ENCODE results near the gene MICU1.
A peak's percentile ranks its signal among the peaks of the same experiment; 100 is the strongest.
"Not testable (repeated sequence)": the region's sequence is repeated elsewhere in the genome, so short reads cannot be mapped to it uniquely, and the experiment has no call there.

The MICU1 gene

GRCh38 chr10:72329290-72330068 is 296.4 kb downstream of the MICU1 start:
- no peak for TF ChIP-seq CTCF (IDR thresholded peaks at IDR 0.05; ENCODE audit: control insufficient read depth, extremely low read depth, insufficient read depth)
- DNase-seq (ENCODE audit: low read depth), result no peak
- H3K4me3 ChIP-seq (ENCODE audit: low read depth, low read length), result no peak overlapping the region

DNA sequence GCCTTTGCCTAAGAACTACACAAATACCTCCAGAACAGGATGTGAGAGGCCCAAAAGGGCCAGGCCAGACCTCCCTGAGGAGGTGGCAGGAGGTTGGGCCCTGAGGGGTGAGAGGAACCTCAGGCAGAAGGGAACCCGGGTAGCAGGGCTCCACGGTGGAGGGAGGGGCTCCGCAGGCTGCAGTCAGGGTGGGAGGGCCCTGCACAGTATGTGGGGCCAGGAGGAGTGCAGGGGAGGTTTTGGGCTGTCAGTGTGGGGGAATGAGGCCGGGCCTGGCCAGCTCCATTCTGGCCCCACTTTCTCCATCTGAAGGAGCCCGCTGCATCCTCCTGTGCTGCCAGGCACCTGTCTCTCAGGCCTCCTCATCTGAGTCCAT is 297.1 kb downstream of the MICU1 start:
- no peak overlapping the region for H3K4me3 ChIP-seq (ENCODE audit: low read depth, low read length)
- no peak for DNase-seq (ENCODE audit: low read depth)
- TF ChIP-seq CTCF (IDR thresholded peaks at IDR 0.05; ENCODE audit: control insufficient read depth, extremely low read depth, insufficient read depth), result no peak

DNA sequence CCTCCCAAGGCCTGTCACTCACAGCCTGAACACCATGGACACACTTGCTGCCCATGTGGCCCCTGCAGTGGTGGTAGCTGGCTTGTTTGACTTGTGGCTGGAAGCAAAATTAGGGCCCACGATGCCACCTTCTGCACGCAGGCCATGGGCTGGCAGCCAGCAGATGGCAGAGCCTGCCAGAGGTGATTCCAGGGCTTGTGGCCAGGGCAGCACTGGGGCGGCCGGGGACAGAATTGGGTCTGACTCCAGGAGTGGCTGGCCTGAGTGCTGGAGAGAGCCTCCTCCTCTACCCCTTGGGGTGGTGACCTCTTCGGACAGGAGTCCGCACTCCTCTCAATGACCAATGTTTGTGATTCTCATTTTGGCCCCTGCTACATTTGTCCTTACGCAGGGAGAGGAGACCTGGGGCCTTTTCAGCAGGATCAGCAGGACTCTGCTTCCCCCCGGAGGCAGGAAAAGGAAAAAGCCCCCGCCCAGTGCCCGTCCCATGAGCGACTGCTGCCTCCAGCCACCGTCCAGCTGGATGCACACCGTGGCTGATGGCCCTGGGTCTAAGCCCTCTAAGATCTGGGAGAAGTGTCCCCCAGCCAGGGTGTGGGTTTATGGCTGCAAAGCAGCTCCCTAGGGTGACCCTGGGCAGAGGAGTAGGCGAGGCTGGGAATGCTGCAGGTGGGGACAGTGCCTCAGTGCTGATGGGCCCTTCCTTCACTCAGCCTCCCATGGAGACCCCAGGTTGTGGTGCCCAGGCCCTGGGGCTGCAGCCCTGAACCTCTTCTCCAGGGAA is 297.6 kb downstream of the MICU1 start:
- peak; percentile 40 for DNase-seq (ENCODE audit: low read depth)
- peak; percentile 63 for TF ChIP-seq CTCF (IDR thresholded peaks at IDR 0.05; ENCODE audit: control insufficient read depth, extremely low read depth, insufficient read depth)
- H3K4me3 ChIP-seq (ENCODE audit: low read depth, low read length), result no peak overlapping the region

DNA sequence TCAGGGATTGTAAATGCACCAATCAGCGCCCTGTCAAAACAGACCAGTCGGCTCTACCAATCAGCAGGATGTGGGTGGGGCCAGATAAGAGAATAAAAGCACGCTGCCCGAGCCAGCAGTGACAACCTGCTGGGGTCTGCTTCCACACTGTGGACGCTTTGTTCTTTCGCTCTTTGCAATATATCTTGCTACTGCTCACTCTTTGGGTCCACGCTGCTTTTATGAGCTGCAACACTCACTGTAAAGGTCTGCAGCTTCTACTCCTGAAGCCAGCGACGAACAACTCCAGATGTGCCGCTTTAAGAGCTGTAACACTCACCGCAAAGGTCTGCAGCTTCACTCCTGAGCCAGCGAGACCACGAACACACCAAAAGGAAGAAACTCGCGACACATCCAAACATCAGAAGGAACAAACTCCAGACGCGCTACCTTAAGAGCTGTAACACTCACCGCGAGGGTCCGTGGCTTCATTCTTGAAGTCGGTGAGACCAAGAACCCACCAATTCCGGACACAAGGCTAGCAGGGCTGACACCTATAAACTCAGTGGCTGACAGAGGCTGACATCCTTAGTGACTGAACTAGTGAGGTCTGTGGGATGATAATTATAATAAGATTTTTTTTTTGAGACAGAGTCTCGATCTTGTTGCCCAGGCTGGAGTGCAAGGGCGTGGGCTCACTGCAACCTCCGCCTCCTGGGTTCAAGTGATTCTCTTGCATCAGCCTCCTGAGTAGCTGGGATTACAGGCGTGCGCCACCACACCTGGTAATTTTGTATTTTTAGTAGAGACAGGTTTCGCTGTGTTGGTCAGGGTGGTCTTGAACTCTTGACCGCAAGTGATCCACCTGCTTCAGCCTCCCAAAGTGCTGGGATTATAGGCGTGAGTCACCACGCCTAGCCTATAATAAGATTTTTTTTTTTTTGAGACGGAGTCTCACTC is 298.9 kb downstream of the MICU1 start:
- not testable (repeated sequence) for DNase-seq (ENCODE audit: low read depth); H3K4me3 ChIP-seq (ENCODE audit: low read depth, low read length)

- H3K4me3 ChIP-seq (ENCODE audit: low read depth, low read length); DNase-seq (ENCODE audit: low read depth): not testable (repeated sequence)
Measured at GRCh38 chr10:72325243-72326175, 300.4 kb downstream of the MICU1 start.

GRCh38 chr10:72323771-72324191 is 302.1 kb downstream of the MICU1 start:
- no peak for DNase-seq (ENCODE audit: low read depth)
- no peak for TF ChIP-seq CTCF (IDR thresholded peaks at IDR 0.05; ENCODE audit: control insufficient read depth, extremely low read depth, insufficient read depth)
- no peak overlapping the region for H3K4me3 ChIP-seq (ENCODE audit: low read depth, low read length)

GRCh38 chr10:72323108-72323749 is 302.6 kb downstream of the MICU1 start:
- no peak for TF ChIP-seq CTCF (IDR thresholded peaks at IDR 0.05; ENCODE audit: control insufficient read depth, extremely low read depth, insufficient read depth)
- no peak overlapping the region for H3K4me3 ChIP-seq (ENCODE audit: low read depth, low read length)
- no peak for DNase-seq (ENCODE audit: low read depth)

All from LNCaP clone FGC (cell line).